Stimulated activated CD8-positive, alpha-beta memory T cell treated with anti-CD3 and anti-CD28 coated beads, Interleukin-7, amount 100 ng/mL, for 24 hours (primary cell): ENCODE data around the gene SPAG17.

ENCODE experiments used
- DNase-seq: peaks from one replicate; pipeline ENCODE4 v3.0.0-alpha.2; 2020; ENCODE audit warnings: low read depth

SPAG17 gene

GRCh38 chr1:118118873-118119463 lies 66.1 kb downstream of the SPAG17 start:
- DNase-seq, result no peak

GRCh38 chr1:118118469-118118868 lies 66.6 kb downstream of the SPAG17 start:
- no peak for DNase-seq

GRCh38 chr1:118117521-118117920 lies 67.5 kb downstream of the SPAG17 start:
- no peak for DNase-seq

- no peak for DNase-seq
Measured at GRCh38 chr1:118116909-118117308, 68.1 kb downstream of the SPAG17 start.

GRCh38 chr1:118116401-118116800 lies 68.6 kb downstream of the SPAG17 start:
- DNase-seq, result no peak

GRCh38 chr1:118115567-118116295 lies 69.3 kb downstream of the SPAG17 start:
- no peak for DNase-seq

GRCh38 chr1:118113261-118113660 lies 71.8 kb downstream of the SPAG17 start:
- DNase-seq, result no peak

- no peak for DNase-seq
Measured at GRCh38 chr1:118110580-118110979, 74.4 kb downstream of the SPAG17 start.

- DNase-seq, result no peak
Measured at GRCh38 chr1:118104951-118105350, 80.1 kb downstream of the SPAG17 start.

- no peak for DNase-seq
Measured at GRCh38 chr1:118102445-118102844, 82.6 kb downstream of the SPAG17 start.

- no peak for DNase-seq
Measured at GRCh38 chr1:118101999-118102398, 83.0 kb downstream of the SPAG17 start.

- DNase-seq, result no peak
Measured at GRCh38 chr1:118101515-118101844, 83.5 kb downstream of the SPAG17 start.

GRCh38 chr1:118100686-118101514 lies 84.1 kb downstream of the SPAG17 start:
- no peak for DNase-seq

GRCh38 chr1:118099686-118100085 lies 85.3 kb downstream of the SPAG17 start:
- no peak for DNase-seq

GRCh38 chr1:118097622-118098348 lies 87.2 kb downstream of the SPAG17 start:
- DNase-seq, result no peak

- DNase-seq, result no peak
Measured at GRCh38 chr1:118093017-118093416, 92.0 kb downstream of the SPAG17 start.

GRCh38 chr1:118090130-118090529 lies 94.9 kb downstream of the SPAG17 start:
- no peak for DNase-seq

GRCh38 chr1:118085365-118085764 lies 99.7 kb downstream of the SPAG17 start:
- no peak for DNase-seq

GRCh38 chr1:118084400-118084799 lies 100.6 kb downstream of the SPAG17 start:
- DNase-seq, result no peak

- no peak for DNase-seq
Measured at GRCh38 chr1:118082984-118083383, 102.0 kb downstream of the SPAG17 start.

- no peak for DNase-seq
Measured at GRCh38 chr1:118081387-118081786, 103.6 kb downstream of the SPAG17 start.

GRCh38 chr1:118077331-118078045 lies 107.5 kb downstream of the SPAG17 start:
- DNase-seq, result no peak
